WTC11 (cell line): ENCODE measurements around the gene HNRNPLL. TPM values are rescaled to one million over a fixed set of nuclear protein-coding genes. Genes with fewer than 3 reads are reported as not detected.

Experiments used
- ATAC-seq: fragments of 200-7000 bp; cut with Tn5 transposase; 2 replicates; pipeline ENCODE4 v1.10.0; 2021; ENCODE audit warnings: mild to moderate bottlenecking, moderate library complexity
- CTCF ChIA-PET: fragments of 300-600 bp; sonication (Branson Sonifier 250); formaldehyde crosslinking; loops from one replicate; lab custom pipeline; 2021; ENCODE audit warnings: antibody characterized with exemption; lab: Charles Lee
- POLR2A ChIA-PET: fragments of 350-600 bp; sonication (Branson Sonifier 250); formaldehyde crosslinking; loops from one replicate; lab custom pipeline; 2021; ENCODE audit warnings: antibody characterized with exemption; lab: Charles Lee
- DNase-seq: peaks from one replicate; pipeline ENCODE4 v3.0.0; 2021; ENCODE audit warnings: low spot score
- H3K27ac Mint-ChIP-seq: 2 replicates; pipeline ENCODE4 v1.8.0; 2021; ENCODE audit warnings: mixed read lengths
- H3K27me3 Mint-ChIP-seq: 2 replicates; pipeline ENCODE4 v1.8.0; 2021; ENCODE audit warnings: low read depth, mild to moderate bottlenecking, moderate library complexity, mixed read lengths
- H3K36me3 Mint-ChIP-seq: 2 replicates; pipeline ENCODE4 v1.8.0; 2021; ENCODE audit warnings: mixed read lengths
- H3K4me1 Mint-ChIP-seq: 2 replicates; pipeline ENCODE4 v1.8.0; 2022; ENCODE audit warnings: mixed read lengths
- H3K4me3 Mint-ChIP-seq: 2 replicates; pipeline ENCODE4 v1.8.0; 2021; ENCODE audit warnings: mild to moderate bottlenecking, moderate library complexity, mixed read lengths
- H3K9me3 Mint-ChIP-seq: 2 replicates; pipeline ENCODE4 v1.8.0; 2021; ENCODE audit warnings: mixed read lengths
- ATF2 ChIP-seq: sonication (generic); formaldehyde crosslinking; IDR thresholded peaks from 2 replicates; pipeline ENCODE4 v1.8.1; 2022; ENCODE audit warnings: low read depth, missing genetic modification reagents, borderline replicate concordance
- CBFB ChIP-seq: sonication (generic); formaldehyde crosslinking; IDR thresholded peaks from 2 replicates; pipeline ENCODE4 v1.8.1; 2022; ENCODE audit warnings: mild to moderate bottlenecking, low read depth, missing genetic modification reagents
- CREM ChIP-seq: sonication (generic); formaldehyde crosslinking; IDR thresholded peaks from 2 replicates; pipeline ENCODE4 v1.8.1; 2022; ENCODE audit warnings: mild to moderate bottlenecking, missing genetic modification reagents, moderate library complexity
- CTCF ChIP-seq: fragments of 200-600 bp; IDR thresholded peaks from 2 replicates; pipeline ENCODE4 v1.8.0; 2022; ENCODE audit warnings: antibody characterized with exemption
- E2F4 ChIP-seq: sonication (generic); formaldehyde crosslinking; IDR thresholded peaks from 2 replicates; pipeline ENCODE4 v1.8.1; 2022; ENCODE audit warnings: low read depth, mild to moderate bottlenecking, moderate library complexity, missing genetic modification reagents, borderline replicate concordance
- E2F5 ChIP-seq: sonication (generic); formaldehyde crosslinking; IDR thresholded peaks from 2 replicates; pipeline ENCODE4 v1.8.1; 2022; ENCODE audit warnings: mild to moderate bottlenecking, moderate library complexity, missing genetic modification reagents
- ESRRA ChIP-seq: sonication (generic); formaldehyde crosslinking; IDR thresholded peaks from 2 replicates; pipeline ENCODE4 v1.8.1; 2022; ENCODE audit warnings: mild to moderate bottlenecking, missing genetic modification reagents, borderline replicate concordance
- FOXP1 ChIP-seq: sonication (generic); formaldehyde crosslinking; IDR thresholded peaks from 2 replicates; pipeline ENCODE4 v1.8.0; 2022; ENCODE audit warnings: missing genetic modification reagents, mild to moderate bottlenecking, moderate library complexity, borderline replicate concordance
- IRF2 ChIP-seq: sonication (generic); formaldehyde crosslinking; IDR thresholded peaks from 2 replicates; pipeline ENCODE4 v1.8.0; 2022; ENCODE audit warnings: low read depth, missing genetic modification reagents, borderline replicate concordance
- NFE2L1 ChIP-seq: sonication (generic); formaldehyde crosslinking; IDR thresholded peaks from 2 replicates; pipeline ENCODE4 v1.8.1; 2023; ENCODE audit warnings: missing genetic modification reagents
- NR2C2 ChIP-seq: sonication (generic); formaldehyde crosslinking; IDR thresholded peaks from 2 replicates; pipeline ENCODE4 v1.8.0; 2022; ENCODE audit warnings: mild to moderate bottlenecking, missing genetic modification reagents
- NR3C1 ChIP-seq: sonication (generic); formaldehyde crosslinking; conservative IDR thresholded peaks from 2 replicates; pipeline ENCODE4 v1.8.1; 2023; ENCODE audit warnings: low read depth, mild to moderate bottlenecking, missing genetic modification reagents
- OVOL2 ChIP-seq: fragments of 250-450 bp; sonication (Bioruptor Pico); IDR thresholded peaks from 2 replicates; pipeline ENCODE4 v1.9.0; 2021; ENCODE audit warnings: mild to moderate bottlenecking, borderline replicate concordance
- SP1 ChIP-seq: sonication (generic); formaldehyde crosslinking; conservative IDR thresholded peaks from 2 replicates; pipeline ENCODE4 v1.8.1; 2022; ENCODE audit warnings: missing genetic modification reagents
- TEAD4 ChIP-seq: sonication (generic); formaldehyde crosslinking; IDR thresholded peaks from 2 replicates; pipeline ENCODE4 v1.8.0; 2022; ENCODE audit warnings: mild to moderate bottlenecking, missing genetic modification reagents
- ZNF423 ChIP-seq: fragments of 250-450 bp; sonication (Bioruptor Pico); IDR thresholded peaks from 2 replicates; pipeline ENCODE4 v2.1.2; 2022; ENCODE audit warnings: mild to moderate bottlenecking, moderate library complexity
- total RNA-seq: library from RNA; stranded (reverse); gene quantifications from 3 replicates; pipeline ENCODE4 v1.2.3, GENCODE V29; 2021
- TF ChIP-seq, protein P1 (sequence below): fragments of 250-450 bp; sonication (Bioruptor Pico); IDR thresholded peaks from 2 replicates; pipeline ENCODE4 v1.9.0; 2021; ENCODE audit warnings: mild to moderate bottlenecking
- TF ChIP-seq, protein P2 (sequence below): sonication (generic); formaldehyde crosslinking; IDR thresholded peaks from 2 replicates; pipeline ENCODE4 v1.8.1; 2023; ENCODE audit warnings: mild to moderate bottlenecking, missing genetic modification reagents, borderline replicate concordance
- TF ChIP-seq, protein P3 (sequence below): sonication (generic); formaldehyde crosslinking; conservative IDR thresholded peaks from 2 replicates; pipeline ENCODE4 v1.8.1; 2022; ENCODE audit warnings: mild to moderate bottlenecking, missing genetic modification reagents

HNRNPLL gene
- total RNA-seq, 1 experiment from 2014 or later: 65.3 TPM

GRCh38 chr2:38650012-38650411, 47.3 kb upstream of the HNRNPLL start:
- ChIA-PET CTCF (no interaction called here), POLR2A (no interaction called here)
- Mint-ChIP-seq H3K27me3 (no peaks in the 10 kb centered on the region; the same call in 1 of the 2 replicates), H3K4me3 (no peak overlapping the region), H3K4me1 (no peaks in the 10 kb centered on the region), H3K27ac (no peak overlapping the region), H3K9me3 (no peaks in the 10 kb centered on the region), H3K36me3 (no peaks in the 10 kb centered on the region; the same call in 1 of the 2 replicates)
- no peak for DNase-seq
- no peak for TF ChIP-seq CTCF
- no peak for ATAC-seq

GRCh38 chr2:38649176-38649728, 46.5 kb upstream of the HNRNPLL start:
- no peak overlapping the region for H3K27ac Mint-ChIP-seq
- no peak overlapping the region for H3K4me3 Mint-ChIP-seq
- TF ChIP-seq CREM (CRISPR knock-in tag): no peak
- TF ChIP-seq NR3C1 (CRISPR knock-in tag): no peak
- no peak for TF ChIP-seq IRF2 (CRISPR knock-in tag)
- no peak for TF ChIP-seq CBFB (CRISPR knock-in tag)
- no peak for TF ChIP-seq E2F4 (CRISPR knock-in tag)
- TF ChIP-seq ZNF423: no peak
- TF ChIP-seq, protein P1, sequence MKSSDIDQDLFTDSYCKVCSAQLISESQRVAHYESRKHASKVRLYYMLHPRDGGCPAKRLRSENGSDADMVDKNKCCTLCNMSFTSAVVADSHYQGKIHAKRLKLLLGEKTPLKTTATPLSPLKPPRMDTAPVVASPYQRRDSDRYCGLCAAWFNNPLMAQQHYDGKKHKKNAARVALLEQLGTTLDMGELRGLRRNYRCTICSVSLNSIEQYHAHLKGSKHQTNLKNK (CRISPR knock-in tag): no peak
- TF ChIP-seq NFE2L1 (CRISPR knock-in tag): no peak
- TF ChIP-seq, protein P2, sequence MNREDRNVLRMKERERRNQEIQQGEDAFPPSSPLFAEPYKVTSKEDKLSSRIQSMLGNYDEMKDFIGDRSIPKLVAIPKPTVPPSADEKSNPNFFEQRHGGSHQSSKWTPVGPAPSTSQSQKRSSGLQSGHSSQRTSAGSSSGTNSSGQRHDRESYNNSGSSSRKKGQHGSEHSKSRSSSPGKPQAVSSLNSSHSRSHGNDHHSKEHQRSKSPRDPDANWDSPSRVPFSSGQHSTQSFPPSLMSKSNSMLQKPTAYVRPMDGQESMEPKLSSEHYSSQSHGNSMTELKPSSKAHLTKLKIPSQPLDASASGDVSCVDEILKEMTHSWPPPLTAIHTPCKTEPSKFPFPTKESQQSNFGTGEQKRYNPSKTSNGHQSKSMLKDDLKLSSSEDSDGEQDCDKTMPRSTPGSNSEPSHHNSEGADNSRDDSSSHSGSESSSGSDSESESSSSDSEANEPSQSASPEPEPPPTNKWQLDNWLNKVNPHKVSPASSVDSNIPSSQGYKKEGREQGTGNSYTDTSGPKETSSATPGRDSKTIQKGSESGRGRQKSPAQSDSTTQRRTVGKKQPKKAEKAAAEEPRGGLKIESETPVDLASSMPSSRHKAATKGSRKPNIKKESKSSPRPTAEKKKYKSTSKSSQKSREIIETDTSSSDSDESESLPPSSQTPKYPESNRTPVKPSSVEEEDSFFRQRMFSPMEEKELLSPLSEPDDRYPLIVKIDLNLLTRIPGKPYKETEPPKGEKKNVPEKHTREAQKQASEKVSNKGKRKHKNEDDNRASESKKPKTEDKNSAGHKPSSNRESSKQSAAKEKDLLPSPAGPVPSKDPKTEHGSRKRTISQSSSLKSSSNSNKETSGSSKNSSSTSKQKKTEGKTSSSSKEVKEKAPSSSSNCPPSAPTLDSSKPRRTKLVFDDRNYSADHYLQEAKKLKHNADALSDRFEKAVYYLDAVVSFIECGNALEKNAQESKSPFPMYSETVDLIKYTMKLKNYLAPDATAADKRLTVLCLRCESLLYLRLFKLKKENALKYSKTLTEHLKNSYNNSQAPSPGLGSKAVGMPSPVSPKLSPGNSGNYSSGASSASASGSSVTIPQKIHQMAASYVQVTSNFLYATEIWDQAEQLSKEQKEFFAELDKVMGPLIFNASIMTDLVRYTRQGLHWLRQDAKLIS (CRISPR knock-in tag): no peak
- TF ChIP-seq ESRRA: no peak
- H3K4me1 Mint-ChIP-seq: no peaks in the 10 kb centered on the region
- POLR2A ChIA-PET: no interaction called here
- ATAC-seq (no peak), DNase-seq (no peak)
- H3K36me3 Mint-ChIP-seq: peaks cover 4% of the 10 kb centered on the region; the same call in 1 of the 2 replicates
- H3K27me3 Mint-ChIP-seq: no peaks in the 10 kb centered on the region
- CTCF ChIA-PET: no interaction called here
- peaks cover 6% of the 10 kb centered on the region for H3K9me3 Mint-ChIP-seq

- POLR2A ChIA-PET: no interaction called here
- Mint-ChIP-seq H3K27ac (no peak overlapping the region), H3K27me3 (no peaks in the 10 kb centered on the region; the same call in 1 of the 2 replicates), H3K36me3 (peaks cover 10% of the 10 kb centered on the region), H3K4me3 (no peak overlapping the region), H3K4me1 (no peaks in the 10 kb centered on the region), H3K9me3 (peaks cover 12% of the 10 kb centered on the region)
- CTCF ChIA-PET: no interaction called here
- ATAC-seq (no peak), DNase-seq (no peak)
- TF ChIP-seq, protein P3, sequence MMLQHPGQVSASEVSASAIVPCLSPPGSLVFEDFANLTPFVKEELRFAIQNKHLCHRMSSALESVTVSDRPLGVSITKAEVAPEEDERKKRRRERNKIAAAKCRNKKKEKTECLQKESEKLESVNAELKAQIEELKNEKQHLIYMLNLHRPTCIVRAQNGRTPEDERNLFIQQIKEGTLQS (CRISPR knock-in tag): no peak
- TF ChIP-seq FOXP1 (CRISPR knock-in tag): no peak
- TF ChIP-seq ATF2: no peak
- no peak for TF ChIP-seq OVOL2 (CRISPR knock-in tag)
- TF ChIP-seq E2F5: no peak
- no peak for TF ChIP-seq NR2C2
- TF ChIP-seq SP1 (CRISPR knock-in tag): no peak
- TF ChIP-seq TEAD4: no peak
These were observed 45.5 kb upstream of the HNRNPLL start for GRCh38 chr2:38648107-38648761.
